ENCODE data around the gene TPST2. TPM values are rescaled to one million over a fixed set of nuclear protein-coding genes. Genes with fewer than 3 reads are reported as not detected.
A peak's percentile ranks its signal among the peaks of the same experiment; 100 is the strongest.

Gene TPST2
- polyA plus RNA-seq, 1 experiment: 84.9 TPM

DNA sequence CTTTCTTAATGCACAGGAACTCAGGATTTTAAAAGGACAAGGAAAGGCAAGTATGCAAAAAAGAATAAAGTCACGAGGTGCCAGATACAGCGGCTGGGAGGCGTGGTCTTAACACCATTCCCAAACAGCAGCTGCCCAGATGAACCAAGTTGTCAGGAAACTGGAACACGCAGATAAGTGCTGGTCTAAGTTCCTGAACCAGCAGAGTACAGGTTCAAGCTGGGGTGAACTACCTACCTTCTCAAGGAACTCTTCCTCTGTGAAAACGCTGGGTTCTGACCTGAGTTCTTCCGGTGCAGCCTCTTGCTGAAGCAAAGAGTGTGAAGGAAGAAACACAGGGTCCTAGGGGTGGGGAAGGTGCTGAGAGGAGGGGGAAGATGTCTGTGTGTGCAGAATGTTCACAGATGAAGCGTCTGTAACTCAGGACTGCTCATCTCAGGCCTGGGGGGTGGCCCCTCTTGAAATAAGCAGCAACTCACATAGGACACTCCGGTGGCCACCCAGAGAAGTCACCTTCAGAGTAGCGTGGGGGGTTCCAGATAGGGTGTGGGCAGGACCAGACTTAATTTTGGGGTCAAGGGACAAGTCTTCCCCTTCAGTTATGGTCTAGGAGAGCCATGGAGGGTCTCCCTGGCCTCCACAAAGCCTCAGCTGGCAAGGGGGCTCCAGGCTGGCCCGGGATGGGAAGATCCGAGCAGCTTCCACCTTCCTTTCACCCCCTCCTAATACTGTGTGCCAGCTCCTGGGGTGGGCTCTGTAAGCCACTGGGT lies 3.2 kb downstream of the TPST2 start:
- H3K27me3 ChIP-seq (ENCODE audit: control insufficient read depth, insufficient read depth, low read length): no peaks in the 10 kb centered on the region
- ChIA-PET CTCF (interaction anchor here (0.6 to 1.5 kb wide), 2 partner anchors 50 to 84 kb away, joined by 3 to 5 read pairs; no protein-coding TSS in a partner anchor), POLR2A (no interaction called here)
- no peak overlapping the region for H3K4me3 ChIP-seq (ENCODE audit: low read depth, low read length)
- DNase-seq (ENCODE audit: low read depth): no peak
- no peaks in the 10 kb centered on the region for H3K36me3 ChIP-seq (ENCODE audit: control insufficient read depth, insufficient read depth, low read length)
- TF ChIP-seq, protein P1, sequence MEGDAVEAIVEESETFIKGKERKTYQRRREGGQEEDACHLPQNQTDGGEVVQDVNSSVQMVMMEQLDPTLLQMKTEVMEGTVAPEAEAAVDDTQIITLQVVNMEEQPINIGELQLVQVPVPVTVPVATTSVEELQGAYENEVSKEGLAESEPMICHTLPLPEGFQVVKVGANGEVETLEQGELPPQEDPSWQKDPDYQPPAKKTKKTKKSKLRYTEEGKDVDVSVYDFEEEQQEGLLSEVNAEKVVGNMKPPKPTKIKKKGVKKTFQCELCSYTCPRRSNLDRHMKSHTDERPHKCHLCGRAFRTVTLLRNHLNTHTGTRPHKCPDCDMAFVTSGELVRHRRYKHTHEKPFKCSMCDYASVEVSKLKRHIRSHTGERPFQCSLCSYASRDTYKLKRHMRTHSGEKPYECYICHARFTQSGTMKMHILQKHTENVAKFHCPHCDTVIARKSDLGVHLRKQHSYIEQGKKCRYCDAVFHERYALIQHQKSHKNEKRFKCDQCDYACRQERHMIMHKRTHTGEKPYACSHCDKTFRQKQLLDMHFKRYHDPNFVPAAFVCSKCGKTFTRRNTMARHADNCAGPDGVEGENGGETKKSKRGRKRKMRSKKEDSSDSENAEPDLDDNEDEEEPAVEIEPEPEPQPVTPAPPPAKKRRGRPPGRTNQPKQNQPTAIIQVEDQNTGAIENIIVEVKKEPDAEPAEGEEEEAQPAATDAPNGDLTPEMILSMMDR (IDR thresholded peaks at IDR 0.05; ENCODE audit: insufficient read depth, low read depth, low read length): no peak

- peak; percentile 37 for DNase-seq (ENCODE audit: low read depth)
- Histone ChIP-seq H3K4me3 (ENCODE audit: low read depth, low read length) (no peak overlapping the region), H3K27me3 (ENCODE audit: control insufficient read depth, insufficient read depth, low read length) (no peaks in the 10 kb centered on the region), H3K36me3 (ENCODE audit: control insufficient read depth, insufficient read depth, low read length) (no peaks in the 10 kb centered on the region)
- ChIA-PET POLR2A (no interaction called here), CTCF (interaction anchor here (0.7 to 1.7 kb wide), 3 partner anchors 9 to 31 kb away, joined by 4 read pairs; no protein-coding TSS in a partner anchor)
- TF ChIP-seq, protein P1 (IDR thresholded peaks at IDR 0.05; ENCODE audit: insufficient read depth, low read depth, low read length): peak; percentile 29; the same call in 1 of the 2 replicates
These were observed 4.7 kb downstream of the TPST2 start for GRCh38 chr22:26585104-26585790.

DNA sequence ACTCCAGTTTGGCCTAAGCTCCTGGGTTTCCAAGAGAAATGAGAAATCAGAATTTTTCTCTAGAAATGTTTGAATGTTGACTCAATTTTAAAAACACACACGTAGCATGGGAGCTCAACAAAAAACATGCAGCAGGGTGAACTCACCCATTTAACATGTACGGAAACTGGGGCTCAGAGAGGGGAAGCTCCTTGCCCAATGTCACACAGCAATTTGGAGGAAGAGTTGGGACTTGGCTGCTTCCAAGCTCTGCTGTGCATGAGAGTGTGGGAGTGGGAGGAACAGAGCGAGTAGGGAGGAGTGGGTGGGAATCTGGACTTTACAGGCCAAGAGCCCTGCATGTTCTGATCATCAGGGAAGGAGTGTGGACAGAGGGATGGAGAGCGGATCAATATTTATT lies 5.9 kb downstream of the TPST2 start:
- ChIA-PET POLR2A (interaction anchor here (0.6 kb wide), 1 partner anchor 193 kb away, joined by 4 read pairs; no protein-coding TSS in a partner anchor), CTCF (interaction anchor here (1.4 kb wide), 1 partner anchor 82 kb away, joined by 4 read pairs; no protein-coding TSS in a partner anchor)
- Histone ChIP-seq H3K4me3 (ENCODE audit: low read depth, low read length) (no peak overlapping the region), H3K36me3 (ENCODE audit: control insufficient read depth, insufficient read depth, low read length) (no peaks in the 10 kb centered on the region), H3K27me3 (ENCODE audit: control insufficient read depth, insufficient read depth, low read length) (no peaks in the 10 kb centered on the region)
- DNase-seq (ENCODE audit: low read depth): no peak
- TF ChIP-seq, protein P1 (IDR thresholded peaks at IDR 0.05; ENCODE audit: insufficient read depth, low read depth, low read length): no peak

GRCh38 chr22:26581633-26582168 lies 8.2 kb downstream of the TPST2 start:
- ChIA-PET CTCF (no interaction called here), POLR2A (no interaction called here)
- Histone ChIP-seq H3K27me3 (ENCODE audit: control insufficient read depth, insufficient read depth, low read length) (no peaks in the 10 kb centered on the region), H3K36me3 (ENCODE audit: control insufficient read depth, insufficient read depth, low read length) (no peaks in the 10 kb centered on the region), H3K4me3 (ENCODE audit: low read depth, low read length) (no peak overlapping the region)
- DNase-seq (ENCODE audit: low read depth): no peak
- TF ChIP-seq, protein P1 (IDR thresholded peaks at IDR 0.05; ENCODE audit: insufficient read depth, low read depth, low read length): no peak

- no peaks in the 10 kb centered on the region for H3K36me3 ChIP-seq (ENCODE audit: control insufficient read depth, insufficient read depth, low read length)
- DNase-seq (ENCODE audit: low read depth): no peak
- no peak overlapping the region for H3K4me3 ChIP-seq (ENCODE audit: low read depth, low read length)
- TF ChIP-seq, protein P1 (IDR thresholded peaks at IDR 0.05; ENCODE audit: insufficient read depth, low read depth, low read length): no peak
- ChIA-PET POLR2A (no interaction called here), CTCF (no interaction called here)
- H3K27me3 ChIP-seq (ENCODE audit: control insufficient read depth, insufficient read depth, low read length): no peaks in the 10 kb centered on the region
These were observed 8.9 kb downstream of the TPST2 start for GRCh38 chr22:26581026-26581425.
